Measurements from ENCODE around the gene KCTD19.

KCTD19 gene

GRCh38 chr16:67312719-67313118, 13.8 kb downstream of the KCTD19 start:
- no peak for DNase-seq

GRCh38 chr16:67311607-67312488, 14.7 kb downstream of the KCTD19 start:
- DNase-seq: peak; percentile 38 to 45

GRCh38 chr16:67310561-67310960, 16.0 kb downstream of the KCTD19 start:
- no peak for DNase-seq

GRCh38 chr16:67305216-67306071, 21.1 kb downstream of the KCTD19 start:
- no peak for DNase-seq

GRCh38 chr16:67304020-67304419, 22.5 kb downstream of the KCTD19 start:
- DNase-seq: no peak

- no peak for DNase-seq
Measured at GRCh38 chr16:67302970-67303369, 23.6 kb downstream of the KCTD19 start.

GRCh38 chr16:67302076-67302475, 24.5 kb downstream of the KCTD19 start:
- DNase-seq: no peak

GRCh38 chr16:67301080-67301782, 25.3 kb downstream of the KCTD19 start:
- no peak for DNase-seq

- DNase-seq: no peak
Measured at GRCh38 chr16:67299269-67299668, 27.3 kb downstream of the KCTD19 start.

- no peak for DNase-seq
Measured at GRCh38 chr16:67298277-67298676, 28.3 kb downstream of the KCTD19 start.

- no peak for DNase-seq
Measured at GRCh38 chr16:67296420-67296819, 30.1 kb downstream of the KCTD19 start.

- no peak for DNase-seq
Measured at GRCh38 chr16:67294938-67295361, 31.6 kb downstream of the KCTD19 start.

- DNase-seq: no peak
Measured at GRCh38 chr16:67294171-67294757, 32.3 kb downstream of the KCTD19 start.

GRCh38 chr16:67291461-67291860, 35.1 kb downstream of the KCTD19 start:
- DNase-seq: no peak

GRCh38 chr16:67287960-67288359, 38.6 kb downstream of the KCTD19 start:
- no peak for DNase-seq

GRCh38 chr16:67286441-67287235, 39.9 kb downstream of the KCTD19 start:
- no peak for DNase-seq

- DNase-seq: peak; percentile 78 to 89
Measured at GRCh38 chr16:67284699-67285646, 41.6 kb downstream of the KCTD19 start.

GRCh38 chr16:67283826-67284555, 42.5 kb downstream of the KCTD19 start:
- DNase-seq: no peak

GRCh38 chr16:67283039-67283825, 43.3 kb downstream of the KCTD19 start:
- no peak for DNase-seq

Measured in SHP77 (cell line).